GM12873 (cell line): ENCODE results near the gene ADGRL1.

Experiments used
- CTCF ChIP-seq: IDR thresholded peaks from 2 replicates; pipeline ENCODE4 v1.5.1; 2012; ENCODE audit warnings: low read depth, mild to moderate bottlenecking, moderate library complexity, low read length, control low read depth; ENCODE audit not compliant: insufficient read depth; ENCODE audit errors: missing control alignments

ADGRL1 gene

GRCh38 chr19:14120497-14120780 is 85.5 kb downstream of the ADGRL1 start:
- no peak for TF ChIP-seq CTCF

- TF ChIP-seq CTCF = no peak
Measured at GRCh38 chr19:14119644-14120496, 86.1 kb downstream of the ADGRL1 start.

GRCh38 chr19:14119146-14119545 is 86.8 kb downstream of the ADGRL1 start:
- no peak for TF ChIP-seq CTCF

GRCh38 chr19:14118165-14119051 is 87.6 kb downstream of the ADGRL1 start:
- TF ChIP-seq CTCF = no peak

GRCh38 chr19:14117668-14118164 is 88.3 kb downstream of the ADGRL1 start, which contains the start of gene PRKACA:
Gene PRKACA, minus strand, starts transcription at chr19:14117762. Its CDS starts 215 bp downstream, at chr19:14117547.
- no peak for TF ChIP-seq CTCF

- no peak for TF ChIP-seq CTCF
Measured at GRCh38 chr19:14116918-14117578, 88.9 kb downstream of the ADGRL1 start.
